GM10266 (cell line): ENCODE data around the gene UST.
"Not testable (repeated sequence)": the region's sequence is repeated elsewhere in the genome, so short reads cannot be mapped to it uniquely, and the experiment has no call there.

ENCODE experiments used
- DNase-seq: peaks from one replicate; pipeline ENCODE4 v3.0.0; 2012; ENCODE audit errors: extremely low spot score
- TF ChIP-seq, protein P1 (sequence below): IDR thresholded peaks from 2 replicates; pipeline ENCODE4 v1.5.1; 2012; ENCODE audit warnings: mild to moderate bottlenecking, low read depth; ENCODE audit not compliant: control insufficient read depth, insufficient read depth; ENCODE audit errors: missing control alignments

The UST gene

GRCh38 chr6:148776321-148777308, 29.8 kb downstream of the UST start:
- DNase-seq = no peak
- TF ChIP-seq, protein P1, sequence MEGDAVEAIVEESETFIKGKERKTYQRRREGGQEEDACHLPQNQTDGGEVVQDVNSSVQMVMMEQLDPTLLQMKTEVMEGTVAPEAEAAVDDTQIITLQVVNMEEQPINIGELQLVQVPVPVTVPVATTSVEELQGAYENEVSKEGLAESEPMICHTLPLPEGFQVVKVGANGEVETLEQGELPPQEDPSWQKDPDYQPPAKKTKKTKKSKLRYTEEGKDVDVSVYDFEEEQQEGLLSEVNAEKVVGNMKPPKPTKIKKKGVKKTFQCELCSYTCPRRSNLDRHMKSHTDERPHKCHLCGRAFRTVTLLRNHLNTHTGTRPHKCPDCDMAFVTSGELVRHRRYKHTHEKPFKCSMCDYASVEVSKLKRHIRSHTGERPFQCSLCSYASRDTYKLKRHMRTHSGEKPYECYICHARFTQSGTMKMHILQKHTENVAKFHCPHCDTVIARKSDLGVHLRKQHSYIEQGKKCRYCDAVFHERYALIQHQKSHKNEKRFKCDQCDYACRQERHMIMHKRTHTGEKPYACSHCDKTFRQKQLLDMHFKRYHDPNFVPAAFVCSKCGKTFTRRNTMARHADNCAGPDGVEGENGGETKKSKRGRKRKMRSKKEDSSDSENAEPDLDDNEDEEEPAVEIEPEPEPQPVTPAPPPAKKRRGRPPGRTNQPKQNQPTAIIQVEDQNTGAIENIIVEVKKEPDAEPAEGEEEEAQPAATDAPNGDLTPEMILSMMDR = no peak

DNA sequence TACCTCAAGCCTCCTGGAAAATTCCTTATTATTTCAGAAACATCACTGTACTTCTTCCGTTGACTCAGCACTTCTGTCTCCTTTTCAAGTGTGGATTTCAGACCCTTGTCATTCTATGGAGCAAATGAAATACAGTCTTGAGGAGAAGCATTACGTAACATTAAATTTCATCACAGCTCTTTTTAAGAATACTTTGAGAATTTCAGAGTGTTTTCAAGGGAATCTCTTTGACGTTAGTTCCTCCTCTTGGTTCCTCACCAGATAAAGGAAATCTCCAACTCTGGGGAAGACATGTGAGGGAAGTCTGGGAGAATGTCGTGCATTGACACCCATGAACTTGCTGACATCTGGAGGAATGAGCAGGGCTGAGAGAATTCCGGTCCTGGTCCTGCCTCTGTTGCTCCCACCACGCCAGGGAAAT, 32.3 kb downstream of the UST start:
- no peak for DNase-seq
- TF ChIP-seq, protein P1 = no peak

GRCh38 chr6:148780423-148780822, 33.6 kb downstream of the UST start:
- DNase-seq = not testable (repeated sequence)

DNA sequence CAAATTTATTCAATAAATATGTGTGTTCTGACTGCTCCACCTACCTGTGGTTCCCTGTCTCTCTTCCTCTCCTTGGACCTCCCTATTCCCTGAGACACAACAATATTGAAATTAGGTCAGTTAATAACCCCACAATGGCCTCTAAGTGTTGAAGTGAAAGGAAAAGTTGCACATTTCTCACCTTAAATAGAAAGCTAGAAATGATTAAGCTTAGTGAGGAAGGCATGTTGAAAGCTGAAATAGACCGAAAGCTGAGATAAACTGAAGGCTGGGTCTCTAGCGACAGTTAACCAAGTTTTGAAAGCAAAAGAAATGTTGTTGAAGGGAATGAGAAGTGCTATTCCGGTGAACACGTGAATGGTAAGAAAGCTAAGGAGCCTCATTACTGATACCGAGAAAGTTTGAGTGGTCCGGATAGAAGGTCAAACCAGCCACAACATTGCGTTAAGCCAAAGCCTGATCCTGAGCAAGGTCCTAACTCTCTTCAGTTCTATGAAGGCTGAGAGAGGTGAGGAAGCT, 34.1 kb downstream of the UST start:
- TF ChIP-seq, protein P1 = no peak
- DNase-seq = peak; percentile 45

DNA sequence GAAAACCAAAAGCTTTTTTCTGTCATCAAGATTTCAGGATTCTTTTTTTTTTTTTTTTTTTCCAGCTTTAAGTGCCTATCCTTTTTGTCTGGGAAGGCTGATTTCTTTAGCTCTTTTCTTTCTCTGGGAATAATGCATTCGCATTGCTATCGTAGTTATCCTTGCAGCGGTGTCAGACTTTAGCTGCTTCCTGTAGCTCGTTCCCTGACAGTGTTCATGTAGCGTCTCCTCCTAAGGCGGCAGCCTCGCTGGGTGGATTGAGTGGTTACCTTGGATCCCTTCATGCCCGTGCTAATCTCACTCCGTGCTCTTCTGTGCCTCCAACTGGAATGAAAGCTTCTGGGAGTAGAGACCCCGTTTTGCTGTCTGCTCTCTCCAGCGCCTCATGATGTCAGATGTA, 43.1 kb downstream of the UST start:
- DNase-seq = no peak
- TF ChIP-seq, protein P1 = no peak

GRCh38 chr6:148790404-148790803, 43.6 kb downstream of the UST start:
- TF ChIP-seq, protein P1 = no peak
- DNase-seq = no peak

DNA sequence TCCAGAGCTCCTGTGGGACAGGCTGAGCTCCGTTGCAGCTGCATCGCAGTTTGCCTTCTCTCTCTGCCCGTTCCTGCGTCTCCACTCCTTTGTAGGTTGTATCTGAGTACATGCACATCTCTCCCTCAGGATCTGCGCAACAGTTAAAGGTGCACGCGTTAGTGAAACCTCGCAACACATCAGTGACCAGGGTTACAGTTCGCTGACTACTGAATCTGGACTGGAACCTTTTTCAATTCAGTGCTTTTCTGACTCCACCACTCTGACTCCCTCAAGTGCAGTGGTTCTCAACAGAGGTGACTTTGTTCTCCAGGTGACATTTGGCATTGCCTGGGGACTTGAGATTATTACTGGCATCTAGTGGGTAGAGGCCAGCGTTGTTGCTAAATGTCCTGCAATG, 44.0 kb downstream of the UST start:
- TF ChIP-seq, protein P1 = no peak
- peak; percentile 31 for DNase-seq
